ENCODE results near the gene ZNF689.
A peak's percentile ranks its signal among the peaks of the same experiment; 100 is the strongest.

Gene ZNF689

GRCh38 chr16:30569281-30569680 is 40.9 kb downstream of the ZNF689 start:
- no peak overlapping the region for H3K4me3 ChIP-seq (replicated peaks; ENCODE audit: low read depth, low read length)
- no peak for TF ChIP-seq CTCF (IDR thresholded peaks at IDR 0.05; ENCODE audit: low read length, missing control alignments)
- no peak for DNase-seq (ENCODE audit: low read depth)

GRCh38 chr16:30567991-30568638 is 42.1 kb downstream of the ZNF689 start:
- no peak overlapping the region for H3K4me3 ChIP-seq (replicated peaks; ENCODE audit: low read depth, low read length)
- no peak for TF ChIP-seq CTCF (IDR thresholded peaks at IDR 0.05; ENCODE audit: low read length, missing control alignments)
- peak; percentile 96 for DNase-seq (ENCODE audit: low read depth)

- no peak for TF ChIP-seq CTCF (IDR thresholded peaks at IDR 0.05; ENCODE audit: low read length, missing control alignments)
- peak; percentile 53 for DNase-seq (ENCODE audit: low read depth)
- H3K4me3 ChIP-seq (replicated peaks; ENCODE audit: low read depth, low read length): no peak overlapping the region
These were observed 42.8 kb downstream of the ZNF689 start for GRCh38 chr16:30567160-30567990.

- no peak for DNase-seq (ENCODE audit: low read depth)
- TF ChIP-seq CTCF (IDR thresholded peaks at IDR 0.05; ENCODE audit: low read length, missing control alignments): no peak
These were observed 43.7 kb downstream of the ZNF689 start for GRCh38 chr16:30566531-30566930.

GRCh38 chr16:30565984-30566383 is 44.2 kb downstream of the ZNF689 start:
- no peak for DNase-seq (ENCODE audit: low read depth)
- no peak for TF ChIP-seq CTCF (IDR thresholded peaks at IDR 0.05; ENCODE audit: low read length, missing control alignments)
- no peak overlapping the region for H3K4me3 ChIP-seq (replicated peaks; ENCODE audit: low read depth, low read length)

More at GRCh38 chr16:30566531-30566930, 43.7 kb downstream of the ZNF689 start:
- H3K4me3 ChIP-seq (replicated peaks; ENCODE audit: low read depth, low read length): no peak overlapping the region

- no peak for DNase-seq (ENCODE audit: low read depth)
- no peak for TF ChIP-seq CTCF (IDR thresholded peaks at IDR 0.05; ENCODE audit: low read length, missing control alignments)
- H3K4me3 ChIP-seq (replicated peaks; ENCODE audit: low read depth, low read length): no peak overlapping the region
These were observed 44.7 kb downstream of the ZNF689 start for GRCh38 chr16:30565526-30565925.
